ENCODE data around the gene DZANK1.
"Not testable (repeated sequence)": the region's sequence is repeated elsewhere in the genome, so short reads cannot be mapped to it uniquely, and the experiment has no call there.

Gene DZANK1

GRCh38 chr20:18436847-18437246 is 30.0 kb downstream of the DZANK1 start:
- peak; percentile 37 for DNase-seq

DNA sequence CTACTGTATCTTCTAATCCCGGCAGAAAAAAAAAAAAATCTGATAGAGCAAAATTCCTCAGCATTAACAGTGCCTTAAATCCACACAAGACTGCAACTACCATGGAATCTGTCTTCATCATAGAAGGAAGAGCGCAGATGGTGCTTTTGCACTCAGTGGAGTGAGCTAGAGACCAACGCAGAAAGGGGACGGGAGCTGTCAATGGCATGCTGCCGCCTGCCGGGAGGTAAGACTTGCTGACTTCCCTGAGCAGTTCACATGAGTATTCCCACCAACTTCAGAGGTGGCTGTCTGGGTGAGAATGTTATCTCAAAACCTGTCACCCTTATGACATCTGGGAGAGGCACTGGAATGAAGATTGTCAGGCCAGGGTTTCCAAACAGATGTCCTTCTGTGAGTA is 35.6 kb downstream of the DZANK1 start:
- no peak for DNase-seq

GRCh38 chr20:18430172-18430826 is 36.5 kb downstream of the DZANK1 start:
- DNase-seq = no peak

DNA sequence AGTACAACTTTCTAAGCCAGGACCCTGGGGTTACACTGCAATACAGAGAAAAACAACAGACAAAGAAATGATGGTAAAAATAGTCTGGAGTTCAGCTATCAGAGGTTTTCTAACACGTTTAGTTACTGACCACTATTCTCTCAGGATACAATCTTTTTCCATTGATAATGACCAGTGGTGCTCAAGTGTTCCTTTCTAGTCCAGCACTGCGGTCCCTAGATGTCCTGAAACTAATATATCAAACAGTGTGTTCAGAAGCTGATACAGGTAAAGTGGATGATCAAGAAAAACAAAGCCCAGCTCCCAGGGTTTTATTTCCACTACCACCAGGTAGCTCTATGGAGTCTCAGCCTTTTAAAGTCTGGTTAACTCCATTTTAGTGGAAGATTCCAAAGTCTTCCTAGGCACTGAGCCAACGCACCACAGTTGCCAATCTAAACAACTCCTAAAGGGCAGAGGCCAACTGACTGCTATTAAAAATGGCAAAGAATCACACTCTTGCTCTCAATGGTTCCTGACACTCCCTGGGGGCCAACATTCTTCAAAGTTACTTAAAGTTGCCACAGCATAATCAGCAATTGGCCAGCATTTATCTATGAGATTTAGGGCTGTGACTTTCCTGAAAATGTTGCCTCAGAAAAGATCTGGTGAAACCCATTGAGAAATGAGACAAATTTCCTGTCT is 38.2 kb downstream of the DZANK1 start:
- DNase-seq = no peak

GRCh38 chr20:18427214-18427613 is 39.6 kb downstream of the DZANK1 start:
- DNase-seq = no peak

DNA sequence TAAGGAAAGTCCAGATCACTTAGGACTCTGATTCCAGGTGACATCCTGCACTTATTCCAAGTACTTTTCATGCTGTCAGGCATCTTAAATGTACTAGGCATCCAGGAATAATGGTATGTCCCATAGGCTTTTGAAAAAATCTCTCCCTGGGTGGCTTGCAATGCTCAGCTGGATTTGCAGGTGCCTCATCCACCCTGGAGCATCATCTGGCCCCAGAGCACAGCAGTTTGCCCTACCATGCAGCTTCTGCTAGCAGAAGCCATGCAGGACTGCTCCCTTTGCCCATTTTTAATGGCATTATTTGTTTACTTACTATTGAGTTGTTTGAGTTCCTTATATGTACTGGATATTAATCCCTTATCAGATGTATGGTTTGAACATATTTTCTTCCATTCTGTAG is 45.2 kb downstream of the DZANK1 start:
- no peak for DNase-seq

DNA sequence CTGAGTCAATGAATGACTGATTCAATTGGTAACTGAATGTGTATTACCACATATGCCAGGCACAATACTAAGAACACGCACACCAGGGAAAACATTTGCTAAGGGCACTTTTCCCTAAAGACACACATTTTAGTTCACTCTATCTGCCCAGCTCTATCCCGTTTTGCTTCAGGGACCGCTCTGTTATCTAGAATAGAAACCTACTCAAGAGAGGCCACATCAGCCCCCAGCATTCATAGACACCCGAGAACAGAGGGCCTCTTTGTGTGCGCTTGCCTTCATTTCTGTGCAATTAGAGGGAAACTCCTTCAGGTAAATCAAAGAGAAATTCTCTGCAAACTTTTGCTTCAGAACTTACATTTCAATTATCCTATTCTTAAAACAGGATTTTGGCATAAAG is 50.3 kb downstream of the DZANK1 start:
- no peak for DNase-seq

- DNase-seq = no peak
Observed at GRCh38 chr20:18414140-18414539, 52.7 kb downstream of the DZANK1 start.

- peak; percentile 58 for DNase-seq
Observed at GRCh38 chr20:18412221-18412901, 54.5 kb downstream of the DZANK1 start.

GRCh38 chr20:18405826-18406225 is 61.0 kb downstream of the DZANK1 start:
- DNase-seq = no peak

- DNase-seq = no peak
Observed at GRCh38 chr20:18404172-18404571, 62.7 kb downstream of the DZANK1 start.

DNA sequence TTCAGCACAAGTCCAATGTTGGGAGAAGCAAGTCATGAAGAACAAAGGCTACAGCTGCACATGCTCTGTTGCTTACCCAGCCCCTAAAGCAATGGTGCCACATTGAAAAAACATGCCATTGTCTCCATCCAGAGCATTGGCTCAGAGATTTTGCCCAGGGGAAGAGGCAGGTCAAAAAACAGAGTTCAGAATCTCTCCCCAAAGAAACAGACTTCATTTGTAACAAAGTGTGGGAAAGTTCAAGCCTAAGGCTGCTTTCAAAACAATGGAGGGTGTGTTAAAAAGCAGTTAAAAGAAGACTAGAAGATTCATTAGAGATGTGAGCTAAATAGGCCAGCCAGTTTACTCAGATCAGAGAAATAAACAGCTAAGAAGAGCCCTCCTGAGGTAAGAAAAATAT is 63.6 kb downstream of the DZANK1 start:
- no peak for DNase-seq

DNA sequence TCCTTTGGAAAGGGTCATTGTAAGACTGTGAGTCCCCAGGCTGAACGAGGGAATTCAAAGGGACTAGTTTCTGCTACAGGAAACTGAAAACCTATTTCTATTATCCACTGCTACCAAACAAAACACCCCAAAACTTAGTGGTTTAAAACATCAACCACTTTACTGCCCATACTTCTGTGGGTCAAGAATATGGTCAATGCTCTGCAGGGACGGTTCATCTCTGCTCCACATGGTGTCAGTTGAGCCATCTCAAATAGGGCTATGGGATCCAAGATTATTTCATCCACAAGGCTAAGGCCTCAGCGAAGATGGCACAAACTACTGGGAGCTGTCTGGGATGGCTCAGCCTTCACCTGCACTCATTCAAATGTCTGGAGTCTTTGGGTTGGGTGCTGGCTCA is 65.5 kb downstream of the DZANK1 start:
- no peak for DNase-seq

DNA sequence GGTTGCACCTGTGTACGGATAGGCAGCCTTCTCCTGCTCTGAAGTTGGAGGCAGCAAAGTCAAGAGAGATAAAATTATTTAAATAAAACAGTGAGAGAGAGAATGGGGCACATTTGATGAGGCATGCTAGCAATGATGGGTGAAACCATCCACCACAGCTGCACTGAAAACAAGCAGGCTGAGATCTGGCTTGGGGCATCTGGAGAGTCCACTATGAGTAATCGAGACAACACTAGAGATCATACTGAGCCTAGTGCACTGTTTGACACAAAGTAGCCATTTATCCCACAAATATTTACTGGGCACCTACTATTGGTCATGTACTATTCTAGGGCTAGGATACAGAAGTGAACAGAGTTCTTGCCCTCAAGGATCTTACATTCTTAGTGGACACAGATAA is 66.4 kb downstream of the DZANK1 start:
- no peak for DNase-seq

DNA sequence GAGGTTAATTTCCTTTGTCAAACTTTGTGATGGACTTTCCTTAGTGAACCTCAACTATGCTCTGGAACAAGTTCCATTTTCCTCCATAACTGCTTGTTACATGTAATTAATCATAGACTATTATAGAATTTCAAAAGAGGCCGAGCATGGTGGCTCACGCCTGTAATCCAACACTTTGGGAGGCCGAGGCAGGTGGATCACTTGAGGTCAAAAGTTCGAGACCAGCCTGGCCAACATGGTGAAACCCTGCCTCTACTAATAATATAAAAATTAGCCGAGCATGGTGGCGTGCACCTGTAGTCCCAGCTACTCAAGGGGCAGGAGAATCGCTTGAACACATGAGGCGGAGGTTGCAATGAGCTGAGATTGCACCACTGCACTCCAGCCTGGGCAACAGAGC is 68.1 kb downstream of the DZANK1 start:
- not testable (repeated sequence) for DNase-seq

- peak; percentile 20 for DNase-seq
Observed at GRCh38 chr20:18397030-18397429, 69.8 kb downstream of the DZANK1 start.

DNA sequence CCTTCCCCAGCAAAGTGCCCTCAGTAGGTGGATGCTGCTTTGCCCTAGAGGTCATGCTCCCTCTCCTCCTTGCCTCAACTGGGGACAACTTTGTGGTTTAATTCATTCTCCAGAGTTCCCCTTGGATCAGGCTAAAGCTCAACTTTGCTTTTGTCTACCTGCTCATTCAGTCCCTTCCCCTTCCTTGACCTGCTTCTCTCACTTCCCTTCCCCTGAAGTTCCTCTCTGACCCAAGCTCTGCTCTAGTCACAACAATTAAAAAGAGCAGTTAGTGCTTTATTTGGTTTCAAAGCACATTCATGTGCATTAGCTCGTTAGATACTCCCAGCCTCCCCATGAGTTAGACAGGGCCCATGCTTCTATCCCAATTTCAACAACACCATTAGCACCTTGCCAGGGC is 71.3 kb downstream of the DZANK1 start:
- DNase-seq = no peak

GRCh38 chr20:18394363-18394762 is 72.5 kb downstream of the DZANK1 start:
- no peak for DNase-seq

DNA sequence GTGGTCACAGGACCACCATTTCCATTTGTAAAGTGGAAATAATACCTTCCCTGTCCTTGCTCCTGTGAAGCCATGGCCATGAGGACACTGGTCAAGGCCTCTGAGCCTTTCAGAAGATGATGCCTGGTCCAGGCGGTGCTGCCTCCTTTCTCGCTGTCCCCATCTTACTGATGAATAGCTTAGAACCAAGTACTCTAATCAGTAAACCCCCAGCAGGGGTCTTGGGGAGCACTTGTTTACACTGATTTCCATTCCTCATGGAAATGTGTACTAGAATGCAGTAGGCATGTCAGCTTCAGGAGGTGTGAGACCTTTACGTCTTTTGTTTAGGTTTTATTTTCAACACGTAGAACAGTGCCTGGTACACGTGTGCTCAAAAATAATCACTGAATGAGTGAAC is 75.1 kb downstream of the DZANK1 start:
- DNase-seq = no peak

- DNase-seq = no peak
Observed at GRCh38 chr20:18390201-18390600, 76.6 kb downstream of the DZANK1 start.

DNA sequence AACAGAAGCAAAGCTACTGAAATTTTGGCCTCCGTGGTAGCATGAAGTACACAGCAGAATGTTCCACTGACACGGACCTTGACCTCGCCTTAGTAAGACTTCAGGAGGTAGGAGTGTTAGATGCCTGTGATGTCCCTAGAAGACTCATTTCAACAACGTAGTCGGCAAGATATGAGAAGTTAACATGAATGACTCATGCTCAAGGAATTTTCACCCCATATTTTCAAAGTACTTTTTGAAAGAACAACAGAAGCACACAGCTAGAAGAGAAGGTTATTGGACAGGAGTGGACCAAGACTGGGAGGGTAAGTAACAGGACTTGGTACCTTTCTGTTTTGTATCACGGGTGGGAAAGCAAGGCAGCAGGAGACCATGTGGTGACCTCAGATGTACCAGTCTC is 78.0 kb downstream of the DZANK1 start:
- no peak for DNase-seq

DNA sequence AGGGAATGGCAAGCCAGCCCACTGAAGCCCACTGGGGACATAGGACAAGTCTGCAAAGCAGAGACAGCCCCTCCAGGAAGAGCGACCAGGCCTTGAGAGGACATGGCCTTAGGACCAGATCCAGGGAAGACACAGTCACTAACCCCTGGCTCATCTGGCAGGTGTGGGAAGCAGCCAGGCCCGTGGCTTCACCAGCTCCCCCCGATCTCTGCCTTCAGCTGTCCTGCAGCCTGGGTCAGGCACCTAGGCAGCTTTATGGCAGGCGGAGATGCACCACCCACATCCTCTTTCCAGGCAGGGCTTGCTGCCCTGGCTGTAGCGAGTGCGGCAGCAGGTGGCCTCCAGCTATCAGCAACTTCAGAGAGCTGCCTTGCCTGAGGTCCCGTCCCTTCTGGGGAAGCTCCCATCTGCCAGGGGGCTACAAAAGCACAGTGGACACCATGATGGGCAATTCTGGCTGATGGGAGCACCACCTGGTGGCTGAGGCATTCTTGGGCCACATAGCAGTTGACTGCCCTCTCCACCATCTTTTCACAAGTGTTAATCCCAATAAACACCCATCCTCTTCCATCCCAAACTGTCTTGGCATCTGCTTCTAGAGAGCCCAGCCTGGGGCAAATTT is 85.8 kb downstream of the DZANK1 start:
- no peak for DNase-seq

- DNase-seq = no peak
Observed at GRCh38 chr20:18377896-18378481, 88.8 kb downstream of the DZANK1 start.
